ENCODE results near the gene CSF1. TPM values are rescaled to one million over a fixed set of nuclear protein-coding genes. Genes with fewer than 3 reads are reported as not detected.
A peak's percentile ranks its signal among the peaks of the same experiment; 100 is the strongest.

CSF1 gene
- total RNA-seq, 4 donors from 2014 or later, result 33.5 to 127 (median 62.3) TPM

DNA sequence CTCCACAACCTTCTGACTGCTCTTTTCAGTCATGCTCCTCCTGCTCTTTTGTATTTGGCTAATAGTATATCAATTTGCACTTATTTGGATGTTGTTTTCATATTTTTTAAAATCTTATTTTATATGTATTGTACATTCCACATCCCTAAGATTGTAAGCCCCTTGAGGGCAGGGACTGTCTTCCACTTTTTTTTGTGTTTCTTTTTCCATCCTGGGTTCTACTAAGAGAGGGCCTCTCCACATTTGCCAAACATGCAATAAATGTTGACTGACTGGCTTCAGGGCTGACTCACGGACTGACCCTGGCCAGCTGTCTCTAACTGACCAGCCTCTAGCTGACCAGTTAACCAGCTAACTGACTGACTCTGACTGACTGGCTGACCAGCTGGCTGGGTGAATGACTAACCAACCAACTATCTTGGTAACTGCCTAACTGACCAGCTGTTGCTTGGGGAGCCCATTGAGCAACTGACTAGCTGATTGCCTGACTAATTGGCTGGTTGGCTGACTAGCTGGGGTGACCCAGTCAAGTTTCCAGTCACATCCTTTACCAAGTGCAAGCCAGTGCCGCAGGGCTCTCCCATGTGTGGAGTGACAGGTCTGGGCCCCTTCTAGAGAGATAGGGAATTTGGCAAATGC lies 16.1 kb downstream of the CSF1 start:
- no peaks in the 10 kb centered on the region for H3K9me3 ChIP-seq
- peaks cover 45 to 51% of the 10 kb centered on the region in 2 donors for H3K36me3 ChIP-seq
- peaks cover 21 to 49% of the 10 kb centered on the region in 2 donors for H3K4me1 ChIP-seq
- WGBS, 2 donors, result 87 to 95% methylated on average over 2 of the region's 2 CpGs
- peak overlapping the region in 2 of 3 donors; percentile 71 to 82 for H3K27ac ChIP-seq
- no peak overlapping the region for H3K4me3 ChIP-seq (replicated peaks in 1 of 3)
- DNase-seq, result no peak
- H3K27me3 ChIP-seq, result no peaks in the 10 kb centered on the region
- intact Hi-C loops (cut with DNase I), result no loop called here
- TF ChIP-seq, protein P1, sequence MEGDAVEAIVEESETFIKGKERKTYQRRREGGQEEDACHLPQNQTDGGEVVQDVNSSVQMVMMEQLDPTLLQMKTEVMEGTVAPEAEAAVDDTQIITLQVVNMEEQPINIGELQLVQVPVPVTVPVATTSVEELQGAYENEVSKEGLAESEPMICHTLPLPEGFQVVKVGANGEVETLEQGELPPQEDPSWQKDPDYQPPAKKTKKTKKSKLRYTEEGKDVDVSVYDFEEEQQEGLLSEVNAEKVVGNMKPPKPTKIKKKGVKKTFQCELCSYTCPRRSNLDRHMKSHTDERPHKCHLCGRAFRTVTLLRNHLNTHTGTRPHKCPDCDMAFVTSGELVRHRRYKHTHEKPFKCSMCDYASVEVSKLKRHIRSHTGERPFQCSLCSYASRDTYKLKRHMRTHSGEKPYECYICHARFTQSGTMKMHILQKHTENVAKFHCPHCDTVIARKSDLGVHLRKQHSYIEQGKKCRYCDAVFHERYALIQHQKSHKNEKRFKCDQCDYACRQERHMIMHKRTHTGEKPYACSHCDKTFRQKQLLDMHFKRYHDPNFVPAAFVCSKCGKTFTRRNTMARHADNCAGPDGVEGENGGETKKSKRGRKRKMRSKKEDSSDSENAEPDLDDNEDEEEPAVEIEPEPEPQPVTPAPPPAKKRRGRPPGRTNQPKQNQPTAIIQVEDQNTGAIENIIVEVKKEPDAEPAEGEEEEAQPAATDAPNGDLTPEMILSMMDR (IDR thresholded peaks at IDR 0.05), result no peak
- TF ChIP-seq POLR2A (IDR thresholded peaks at IDR 0.05), result no peak

DNA sequence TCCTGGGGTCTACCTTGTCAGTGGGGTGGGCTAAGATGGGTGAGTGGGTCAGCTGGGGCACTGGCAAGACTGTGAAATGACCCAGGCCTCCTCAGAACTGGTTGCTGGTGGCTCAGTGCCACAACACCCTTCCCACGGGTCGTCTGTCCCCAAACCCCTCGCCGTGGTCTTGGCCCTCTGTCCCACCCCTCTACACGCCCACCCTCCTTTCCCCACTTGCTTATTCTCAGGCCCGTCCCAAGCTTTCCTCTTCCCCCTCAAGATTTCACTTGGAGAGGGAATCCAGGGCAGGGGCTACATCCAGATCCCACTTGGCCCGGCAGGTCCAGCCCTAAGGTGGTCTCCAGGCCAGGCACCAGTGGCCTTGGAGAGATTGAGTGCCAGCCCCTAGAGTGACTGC lies 16.7 kb downstream of the CSF1 start:
- DNase-seq, result no peak

DNA sequence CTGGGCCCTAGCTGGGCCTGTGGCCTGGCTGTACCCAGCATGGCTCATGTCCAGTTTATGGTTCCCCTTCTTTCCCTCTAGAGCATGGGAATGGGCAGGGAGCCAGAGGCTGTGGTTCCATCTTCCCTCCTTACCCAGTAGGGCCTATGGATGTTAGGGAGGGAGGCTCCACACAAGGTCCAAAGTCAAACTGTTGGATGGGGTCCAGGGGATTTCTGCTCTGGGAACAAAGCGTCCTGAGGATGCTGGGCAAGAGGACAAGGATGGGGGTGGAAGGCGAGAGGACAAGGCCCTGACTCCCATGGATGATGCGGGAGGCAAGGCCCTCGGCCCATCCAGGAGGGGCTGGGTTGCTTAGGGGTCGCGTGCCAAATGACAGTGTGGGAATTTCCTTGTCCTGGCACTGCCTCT lies 17.3 kb downstream of the CSF1 start:
- Histone ChIP-seq H3K9me3 (no peaks in the 10 kb centered on the region), H3K36me3 (peaks cover 33 to 39% of the 10 kb centered on the region in 2 donors), H3K27ac (peak overlapping the region; percentile 64 to 82 (median 78)), H3K4me3 (replicated peaks in 1 of 3) (no peak overlapping the region), H3K27me3 (no peaks in the 10 kb centered on the region), H3K4me1 (peaks cover 21 to 49% of the 10 kb centered on the region in 2 donors)
- DNase-seq, result peak; percentile 38 to 50
- intact Hi-C loops (cut with DNase I), result no loop called here
- WGBS, 2 donors, result 51 to 84% methylated on average over 6 of the region's 6 CpGs
- TF ChIP-seq, protein P1 (IDR thresholded peaks at IDR 0.05), result no peak
- TF ChIP-seq POLR2A (IDR thresholded peaks at IDR 0.05), result no peak

More for the DNA sequence above, 16.7 kb downstream of the CSF1 start:
- TF ChIP-seq, protein P1 (IDR thresholded peaks at IDR 0.05), result no peak
- no peak for TF ChIP-seq POLR2A (IDR thresholded peaks at IDR 0.05)
- peaks cover 21 to 49% of the 10 kb centered on the region in 2 donors for H3K4me1 ChIP-seq
- 71 to 90% methylated on average over 6 to 7 of the region's 7 CpGs for WGBS, 2 donors
- peak overlapping the region; percentile 30 to 82 (median 71) for H3K27ac ChIP-seq
- no peak overlapping the region for H3K4me3 ChIP-seq (replicated peaks in 1 of 3)
- H3K36me3 ChIP-seq, result peaks cover 39 to 45% of the 10 kb centered on the region in 2 donors
- no peaks in the 10 kb centered on the region for H3K27me3 ChIP-seq
- no peaks in the 10 kb centered on the region for H3K9me3 ChIP-seq
- intact Hi-C loops (cut with DNase I), result no loop called here

DNA sequence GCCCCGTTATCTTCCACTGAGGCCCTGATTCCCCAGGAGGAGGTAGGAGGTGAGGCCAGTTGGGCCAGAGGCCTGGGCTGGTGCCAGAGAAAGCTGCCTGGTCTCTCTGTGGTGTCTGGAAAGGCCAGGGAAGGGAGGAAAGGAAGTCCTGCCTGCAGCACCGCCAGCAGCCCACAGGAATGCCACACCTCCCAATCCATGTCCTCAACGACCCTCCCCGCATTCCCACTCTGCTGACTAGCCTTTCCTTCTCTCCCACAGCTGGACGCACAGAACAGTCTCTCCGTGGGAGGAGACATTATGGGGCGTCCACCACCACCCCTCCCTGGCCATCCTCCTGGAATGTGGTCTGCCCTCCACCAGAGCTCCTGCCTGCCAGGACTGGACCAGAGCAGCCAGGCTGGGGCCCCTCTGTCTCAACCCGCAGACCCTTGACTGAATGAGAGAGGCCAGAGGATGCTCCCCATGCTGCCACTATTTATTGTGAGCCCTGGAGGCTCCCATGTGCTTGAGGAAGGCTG lies 18.0 kb downstream of the CSF1 start:
- Histone ChIP-seq H3K4me3 (replicated peaks in 1 of 3) (no peak overlapping the region), H3K36me3 (peaks cover 26 to 32% of the 10 kb centered on the region in 2 donors), H3K27me3 (no peaks in the 10 kb centered on the region), H3K9me3 (no peaks in the 10 kb centered on the region), H3K27ac (peak overlapping the region; percentile 64 to 82 (median 78)), H3K4me1 (peaks cover 21 to 47% of the 10 kb centered on the region in 2 donors)
- intact Hi-C loops (cut with DNase I), result no loop called here
- peak; percentile 44 for DNase-seq
- TF ChIP-seq POLR2A (IDR thresholded peaks at IDR 0.05), result no peak
- TF ChIP-seq, protein P1 (IDR thresholded peaks at IDR 0.05), result no peak
- 66 to 71% methylated on average over 5 to 8 of the region's 8 CpGs for WGBS, 2 donors

DNA sequence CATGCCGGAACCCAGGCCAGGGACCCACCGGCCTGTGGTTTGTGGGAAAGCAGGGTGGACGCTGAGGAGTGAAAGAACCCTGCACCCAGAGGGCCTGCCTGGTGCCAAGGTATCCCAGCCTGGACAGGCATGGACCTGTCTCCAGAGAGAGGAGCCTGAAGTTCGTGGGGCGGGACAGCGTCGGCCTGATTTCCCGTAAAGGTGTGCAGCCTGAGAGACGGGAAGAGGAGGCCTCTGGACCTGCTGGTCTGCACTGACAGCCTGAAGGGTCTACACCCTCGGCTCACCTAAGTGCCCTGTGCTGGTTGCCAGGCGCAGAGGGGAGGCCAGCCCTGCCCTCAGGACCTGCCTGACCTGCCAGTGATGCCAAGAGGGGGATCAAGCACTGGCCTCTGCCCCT lies 18.5 kb downstream of the CSF1 start:
- intact Hi-C loops (cut with DNase I), result no loop called here
- no peak for DNase-seq
- peak overlapping the region in 2 of 3 donors; percentile 78 to 82 for H3K27ac ChIP-seq
- H3K4me1 ChIP-seq, result peaks cover 21 to 48% of the 10 kb centered on the region in 2 donors
- H3K27me3 ChIP-seq, result no peaks in the 10 kb centered on the region
- TF ChIP-seq, protein P1 (IDR thresholded peaks at IDR 0.05), result no peak
- no peak for TF ChIP-seq POLR2A (IDR thresholded peaks at IDR 0.05)
- H3K9me3 ChIP-seq, result no peaks in the 10 kb centered on the region
- no peak overlapping the region for H3K4me3 ChIP-seq (replicated peaks in 1 of 3)
- peaks cover 21 to 28% of the 10 kb centered on the region in 2 donors for H3K36me3 ChIP-seq
- WGBS, 2 donors, result 86 to 100% methylated on average over 2 to 10 of the region's 11 CpGs

Measured in thyroid gland (tissue), 4 donors.